ENCODE results near the gene PSMB11. TPM values are rescaled to one million over a fixed set of nuclear protein-coding genes. Genes with fewer than 3 reads are reported as not detected.
A peak's percentile ranks its signal among the peaks of the same experiment; 100 is the strongest.

Gene PSMB11
- total and polyA plus RNA-seq, 5 donors from 2014 or later: not detected

DNA sequence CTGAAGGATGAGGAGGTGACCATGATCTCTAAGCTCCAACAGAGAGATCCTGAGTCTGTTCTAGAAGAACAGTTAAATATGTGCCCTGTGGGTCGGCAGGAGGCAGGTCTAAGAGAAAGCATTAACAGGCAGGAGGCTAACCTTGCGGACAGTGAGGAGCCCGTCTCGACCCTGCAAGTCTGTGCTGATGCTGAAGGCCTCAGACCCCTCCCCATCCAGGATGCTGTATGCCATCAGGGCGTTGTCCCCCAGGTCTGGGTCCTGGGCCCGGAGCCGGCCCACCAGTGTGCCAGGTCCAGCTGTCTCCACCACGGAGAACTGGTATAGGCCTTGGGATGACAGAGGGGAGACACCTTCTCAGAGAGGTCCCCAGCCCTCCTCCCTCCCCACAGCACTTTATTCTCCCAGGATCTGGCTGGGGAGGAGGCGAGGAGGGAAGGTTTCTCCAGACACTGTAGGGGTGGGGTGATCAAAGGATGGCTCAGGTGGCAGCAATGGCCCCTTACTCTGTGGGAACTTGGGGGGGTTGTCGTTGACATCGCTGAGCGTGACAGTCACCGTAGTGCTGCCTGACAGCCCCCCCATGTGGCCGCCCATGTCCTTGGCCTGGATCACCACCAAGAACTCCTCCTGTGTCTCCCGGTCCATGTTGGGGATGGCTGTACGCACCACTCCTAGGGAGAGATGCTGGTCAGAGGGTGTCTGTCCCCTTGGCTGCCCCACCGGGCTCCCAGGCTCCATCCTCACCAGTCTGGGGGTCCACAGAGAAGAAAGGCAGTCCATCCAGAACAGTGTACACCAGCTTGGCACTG, 12.2 kb downstream of the PSMB11 start:
- Histone ChIP-seq H3K4me1 (ENCODE audit: control insufficient read depth, insufficient read depth, low read length, poor library complexity, severe bottlenecking) (peaks cover 22% of the 10 kb centered on the region), H3K4me3 (ENCODE audit: low read depth, low read length) (no peak overlapping the region), H3K27ac (ENCODE audit: insufficient read depth, low read length, poor library complexity, severe bottlenecking) (no peak overlapping the region), H3K36me3 (ENCODE audit: control insufficient read depth, insufficient read depth, low read length) (peaks cover 7% of the 10 kb centered on the region), H3K9me3 (ENCODE audit: control insufficient read depth in 2 of 2, low read length in 2 of 2) (no peaks in the 10 kb centered on the region), H3K27me3 (ENCODE audit: control insufficient read depth, insufficient read depth, low read length) (no peaks in the 10 kb centered on the region)
- no peaks in the 10 kb centered on the region for H3K36me3 Mint-ChIP-seq
- H3K27ac Mint-ChIP-seq: no peak overlapping the region
- no peak for ATAC-seq (ENCODE audit: low read depth in 2 of 2)
- DNase-seq: no peak
- no peaks in the 10 kb centered on the region for H3K27me3 Mint-ChIP-seq
- no peaks in the 10 kb centered on the region for H3K9me3 Mint-ChIP-seq
- peak overlapping the region in 2 of 4 donors; percentile 33 to 91 for H3K4me3 Mint-ChIP-seq
- peaks cover 0 to 21% (median 15%) of the 10 kb centered on the region in 4 donors for H3K4me1 Mint-ChIP-seq

DNA sequence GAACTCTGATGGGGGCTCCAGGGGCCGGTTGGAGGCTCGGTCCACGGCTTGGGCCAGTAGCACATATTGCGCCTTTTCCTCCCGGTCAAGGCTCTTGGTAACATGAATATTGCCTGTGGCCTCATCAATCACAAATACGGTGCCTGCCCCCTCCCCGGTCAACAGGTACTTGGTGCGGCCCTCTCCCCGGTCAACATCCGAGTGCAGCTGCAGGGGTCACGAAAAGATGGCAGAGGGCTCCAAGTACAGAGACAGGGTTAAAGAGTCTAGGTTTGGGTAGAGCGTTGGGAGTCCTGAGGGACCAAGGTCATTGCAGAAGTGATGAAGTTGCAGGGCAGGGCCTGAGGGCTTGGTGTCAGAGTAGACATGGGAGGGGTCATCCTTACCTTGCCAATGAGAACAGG, 13.1 kb downstream of the PSMB11 start:
- H3K4me1 ChIP-seq (ENCODE audit: control insufficient read depth, insufficient read depth, low read length, poor library complexity, severe bottlenecking): peaks cover 22% of the 10 kb centered on the region
- no peak overlapping the region for H3K4me3 ChIP-seq (ENCODE audit: low read depth, low read length)
- Mint-ChIP-seq H3K36me3 (no peaks in the 10 kb centered on the region), H3K4me1 (peaks cover 0 to 21% (median 15%) of the 10 kb centered on the region in 4 donors), H3K4me3 (peak overlapping the region in 2 of 4 donors; percentile 33 to 91), H3K9me3 (no peaks in the 10 kb centered on the region), H3K27ac (no peak overlapping the region), H3K27me3 (no peaks in the 10 kb centered on the region)
- DNase-seq (no peak), ATAC-seq (ENCODE audit: low read depth in 2 of 2) (no peak)
- H3K27ac ChIP-seq (ENCODE audit: insufficient read depth, low read length, poor library complexity, severe bottlenecking): no peak overlapping the region
- peaks cover 14% of the 10 kb centered on the region for H3K36me3 ChIP-seq (ENCODE audit: control insufficient read depth, insufficient read depth, low read length)
- no peaks in the 10 kb centered on the region for H3K9me3 ChIP-seq (ENCODE audit: control insufficient read depth in 2 of 2, low read length in 2 of 2)
- H3K27me3 ChIP-seq (ENCODE audit: control insufficient read depth, insufficient read depth, low read length): no peaks in the 10 kb centered on the region

DNA sequence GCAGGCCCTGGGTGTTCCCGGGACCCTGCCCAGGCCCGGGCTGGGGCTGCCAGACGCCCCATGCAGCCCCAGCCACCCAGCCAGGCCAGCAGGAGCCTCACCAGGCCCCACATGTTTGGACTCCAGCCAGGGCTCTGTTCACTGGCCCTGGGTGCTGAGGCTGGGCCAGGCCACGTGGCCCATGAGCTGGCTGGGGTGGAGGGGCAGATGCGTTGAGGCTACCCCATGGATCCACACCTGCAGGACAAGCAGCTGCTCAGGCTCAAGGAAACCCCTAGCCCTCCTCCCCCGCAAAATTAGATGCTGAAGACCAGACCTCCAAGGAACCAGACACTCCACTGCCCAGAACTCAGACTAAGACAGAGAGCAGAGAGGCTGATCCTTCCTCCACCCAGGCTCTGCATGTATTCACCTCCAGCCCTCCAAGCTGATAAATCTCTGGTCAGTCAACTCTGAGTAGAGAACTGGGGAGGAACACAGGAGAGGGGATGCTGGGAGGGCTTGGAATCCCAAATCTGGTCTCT, 13.7 kb downstream of the PSMB11 start:
- H3K27me3 Mint-ChIP-seq: no peaks in the 10 kb centered on the region
- no peaks in the 10 kb centered on the region for H3K9me3 Mint-ChIP-seq
- ATAC-seq (ENCODE audit: low read depth in 2 of 2) (no peak), DNase-seq (no peak)
- peaks cover 20% of the 10 kb centered on the region for H3K36me3 ChIP-seq (ENCODE audit: control insufficient read depth, insufficient read depth, low read length)
- H3K4me1 ChIP-seq (ENCODE audit: control insufficient read depth, insufficient read depth, low read length, poor library complexity, severe bottlenecking): peaks cover 22% of the 10 kb centered on the region
- H3K27me3 ChIP-seq (ENCODE audit: control insufficient read depth, insufficient read depth, low read length): no peaks in the 10 kb centered on the region
- H3K9me3 ChIP-seq (ENCODE audit: control insufficient read depth in 2 of 2, low read length in 2 of 2): no peaks in the 10 kb centered on the region
- peak overlapping the region in 3 of 4 donors; percentile 11 to 91 (median 87) for H3K4me3 Mint-ChIP-seq
- H3K36me3 Mint-ChIP-seq: peaks cover 1% of the 10 kb centered on the region
- H3K27ac Mint-ChIP-seq: peak overlapping the region in 2 of 3 donors; percentile 84 to 87
- H3K27ac ChIP-seq (ENCODE audit: insufficient read depth, low read length, poor library complexity, severe bottlenecking): no peak overlapping the region
- no peak overlapping the region for H3K4me3 ChIP-seq (ENCODE audit: low read depth, low read length)
- peaks cover 0 to 21% (median 15%) of the 10 kb centered on the region in 4 donors for H3K4me1 Mint-ChIP-seq

DNA sequence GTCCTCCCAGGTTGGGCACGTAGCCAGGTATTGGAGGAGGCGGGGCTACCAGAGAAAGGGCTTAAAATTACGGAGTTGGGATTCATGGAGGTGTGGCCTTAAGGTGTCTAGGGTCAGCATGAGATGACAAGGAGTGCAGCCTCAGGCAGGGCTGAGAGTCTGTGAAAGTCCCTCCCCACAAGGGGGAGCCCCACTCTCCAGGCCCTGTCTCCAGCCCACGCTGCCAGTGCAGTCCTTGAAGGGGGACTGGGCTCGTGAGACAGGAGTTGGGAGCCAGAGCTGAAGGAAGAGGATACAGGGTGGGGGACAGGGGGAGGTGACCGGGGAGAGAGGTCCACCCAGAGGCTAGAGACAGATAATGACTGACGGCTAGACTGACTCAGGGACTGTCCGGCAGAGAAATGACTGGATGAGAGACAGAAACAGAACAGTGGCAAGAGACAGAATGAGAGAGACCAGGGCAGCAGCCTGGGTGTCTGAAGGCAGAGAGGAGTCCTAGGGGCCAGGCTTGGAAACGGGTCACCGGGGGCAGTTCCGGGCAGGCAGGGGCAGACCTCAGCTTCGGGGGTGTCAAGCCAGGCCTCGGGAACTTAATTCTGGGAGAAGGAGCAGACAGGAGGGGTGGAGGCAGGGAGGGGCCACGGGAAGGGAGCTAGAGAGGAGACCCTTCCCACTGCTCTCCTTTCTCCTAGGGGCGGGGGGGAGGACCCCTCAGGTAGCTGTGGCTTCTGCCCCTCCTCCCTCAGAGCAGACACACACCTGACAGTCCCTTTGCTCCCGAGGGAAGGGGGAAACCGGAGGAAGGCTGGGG, 14.3 kb downstream of the PSMB11 start:
- Histone ChIP-seq H3K36me3 (ENCODE audit: control insufficient read depth, insufficient read depth, low read length) (peaks cover 26% of the 10 kb centered on the region), H3K27me3 (ENCODE audit: control insufficient read depth, insufficient read depth, low read length) (no peaks in the 10 kb centered on the region), H3K27ac (ENCODE audit: insufficient read depth, low read length, poor library complexity, severe bottlenecking) (no peak overlapping the region), H3K4me1 (ENCODE audit: control insufficient read depth, insufficient read depth, low read length, poor library complexity, severe bottlenecking) (peaks cover 22% of the 10 kb centered on the region), H3K9me3 (ENCODE audit: control insufficient read depth in 2 of 2, low read length in 2 of 2) (no peaks in the 10 kb centered on the region), H3K4me3 (ENCODE audit: low read depth, low read length) (peak overlapping the region; percentile 51)
- peak overlapping the region; percentile 78 to 87 (median 84) for H3K27ac Mint-ChIP-seq
- H3K27me3 Mint-ChIP-seq: no peaks in the 10 kb centered on the region
- H3K9me3 Mint-ChIP-seq: no peaks in the 10 kb centered on the region
- H3K4me1 Mint-ChIP-seq: peaks cover 0 to 21% (median 15%) of the 10 kb centered on the region in 4 donors
- peaks cover 5% of the 10 kb centered on the region for H3K36me3 Mint-ChIP-seq
- peak; percentile 59 to 75 (median 68) for DNase-seq
- ATAC-seq (ENCODE audit: low read depth in 2 of 2): peak; percentile 72 to 75
- peak overlapping the region; percentile 87 to 93 (median 91) for H3K4me3 Mint-ChIP-seq

DNA sequence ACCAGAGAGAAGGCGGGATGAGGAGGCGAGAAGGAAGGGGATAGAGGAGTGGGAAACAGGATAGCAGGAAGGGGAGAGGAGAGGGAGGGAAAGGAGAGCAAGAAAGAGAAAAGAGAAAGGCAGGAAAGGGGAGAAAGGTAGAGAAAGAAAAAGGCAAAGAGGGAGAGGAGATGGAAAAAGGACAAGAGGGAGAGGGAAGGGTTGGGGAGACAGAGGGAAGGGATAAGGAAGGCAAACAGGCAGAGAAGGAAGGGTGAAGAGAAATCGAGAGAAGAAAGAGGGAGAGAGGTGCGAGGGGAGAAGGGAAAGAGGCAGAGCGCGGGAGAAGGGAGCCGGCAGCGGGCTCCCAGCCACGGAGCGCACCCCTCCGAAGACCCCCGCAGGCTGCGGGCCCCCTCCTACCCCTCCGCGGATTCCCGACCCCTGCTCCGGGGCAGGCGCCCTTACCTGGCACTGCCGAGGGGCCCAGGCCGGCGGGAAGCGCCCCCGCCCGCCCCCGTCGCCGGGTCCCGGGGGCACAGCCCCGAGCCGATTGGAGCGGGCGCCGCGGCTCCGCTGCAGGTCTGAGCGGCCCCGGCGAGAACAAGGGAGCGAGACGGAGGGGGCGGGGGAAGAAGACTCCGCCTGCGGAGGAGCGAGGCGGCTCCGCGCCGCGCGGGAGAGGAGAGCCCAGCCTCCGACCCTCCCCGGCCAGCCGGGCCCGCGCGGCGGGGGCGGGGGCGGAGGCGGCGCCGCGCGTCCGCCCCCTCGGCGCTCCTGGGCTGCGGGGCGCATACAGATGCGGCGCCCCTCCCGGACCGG, 15.1 kb downstream of the PSMB11 start, which contains the start of gene CDH24:
CDH24 (minus strand) TSS at position 565 of the 801 bp plus-strand sequence. CDS start 1,787 bp downstream, outside the sequence.
- peaks cover 6% of the 10 kb centered on the region for H3K36me3 Mint-ChIP-seq
- Histone ChIP-seq H3K4me1 (ENCODE audit: control insufficient read depth, insufficient read depth, low read length, poor library complexity, severe bottlenecking) (peaks cover 22% of the 10 kb centered on the region), H3K27ac (ENCODE audit: insufficient read depth, low read length, poor library complexity, severe bottlenecking) (no peak within 1 kb of the TSS), H3K9me3 (ENCODE audit: control insufficient read depth in 2 of 2, low read length in 2 of 2) (no peaks in the 10 kb centered on the region), H3K36me3 (ENCODE audit: control insufficient read depth, insufficient read depth, low read length) (peaks cover 30% of the 10 kb centered on the region), H3K27me3 (ENCODE audit: control insufficient read depth, insufficient read depth, low read length) (no peaks in the 10 kb centered on the region), H3K4me3 (ENCODE audit: low read depth, low read length) (peak within 1 kb of the TSS; percentile 51)
- no peaks in the 10 kb centered on the region for H3K9me3 Mint-ChIP-seq
- no peaks in the 10 kb centered on the region for H3K27me3 Mint-ChIP-seq
- peak within 1 kb of the TSS; percentile 89 to 96 (median 92) for H3K4me3 Mint-ChIP-seq
- DNase-seq (peak; percentile 54 to 75 (median 67)), ATAC-seq (ENCODE audit: low read depth in 2 of 2) (peak; percentile 58 to 63)
- peak within 1 kb of the TSS; percentile 78 to 87 (median 84) for H3K27ac Mint-ChIP-seq
- H3K4me1 Mint-ChIP-seq: peaks cover 0 to 21% (median 15%) of the 10 kb centered on the region in 4 donors

DNA sequence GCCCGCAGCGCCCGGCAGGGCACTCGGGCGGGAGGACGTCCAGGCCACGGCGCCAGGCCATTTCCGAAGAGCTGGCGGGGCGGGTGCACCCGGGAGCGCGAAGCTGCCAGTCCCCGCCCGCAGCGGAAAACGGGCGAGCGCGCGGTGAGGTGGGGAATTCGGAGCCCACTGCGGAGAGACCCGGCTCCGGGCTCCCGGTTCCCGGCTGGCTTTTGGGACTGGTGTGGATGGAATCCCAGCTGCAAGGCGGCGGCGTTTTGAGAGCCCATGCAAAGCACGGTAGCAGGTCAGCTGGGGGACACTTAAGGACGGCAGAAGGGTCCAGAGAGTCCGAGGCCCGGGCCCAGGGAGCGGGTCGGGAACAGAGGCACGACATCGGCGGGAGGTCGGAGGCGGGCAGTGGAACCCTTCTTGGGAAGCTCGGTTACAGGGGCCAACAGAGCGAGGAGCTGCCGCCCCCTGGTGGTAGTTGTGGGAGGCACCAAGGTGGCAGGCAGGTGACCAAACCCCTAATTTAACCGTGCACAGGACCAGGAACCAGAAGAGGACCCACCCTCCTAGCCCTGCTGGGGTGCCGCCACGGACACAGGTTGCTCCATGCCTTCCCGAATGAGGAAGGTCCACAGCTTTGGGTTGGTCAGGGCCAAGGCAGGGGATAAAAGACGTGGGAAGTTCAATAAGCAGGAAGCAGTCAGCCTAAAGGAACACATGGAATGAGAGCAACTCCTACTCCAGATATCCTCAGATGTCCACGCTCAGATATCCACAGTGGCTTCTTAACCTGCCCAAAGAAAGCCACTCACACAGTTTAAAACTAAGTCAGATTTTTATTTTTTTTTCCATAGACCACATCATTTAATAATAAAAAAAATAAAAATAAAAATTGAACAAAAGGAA, 16.0 kb downstream of the PSMB11 start:
- Histone ChIP-seq H3K27ac (ENCODE audit: insufficient read depth, low read length, poor library complexity, severe bottlenecking) (no peak overlapping the region), H3K4me3 (ENCODE audit: low read depth, low read length) (peak overlapping the region; percentile 26), H3K27me3 (ENCODE audit: control insufficient read depth, insufficient read depth, low read length) (no peaks in the 10 kb centered on the region), H3K36me3 (ENCODE audit: control insufficient read depth, insufficient read depth, low read length) (peaks cover 38% of the 10 kb centered on the region), H3K9me3 (ENCODE audit: control insufficient read depth in 2 of 2, low read length in 2 of 2) (no peaks in the 10 kb centered on the region), H3K4me1 (ENCODE audit: control insufficient read depth, insufficient read depth, low read length, poor library complexity, severe bottlenecking) (peaks cover 22% of the 10 kb centered on the region)
- peaks cover 14% of the 10 kb centered on the region for H3K36me3 Mint-ChIP-seq
- no peaks in the 10 kb centered on the region for H3K9me3 Mint-ChIP-seq
- peak; percentile 71 to 74 for ATAC-seq (ENCODE audit: low read depth in 2 of 2)
- peak; percentile 77 to 86 (median 84) for DNase-seq
- peak overlapping the region in 2 of 3 donors; percentile 32 to 84 for H3K27ac Mint-ChIP-seq
- H3K4me3 Mint-ChIP-seq: peak overlapping the region; percentile 72 to 96 (median 90)
- peaks cover 0 to 19% (median 15%) of the 10 kb centered on the region in 4 donors for H3K4me1 Mint-ChIP-seq
- H3K27me3 Mint-ChIP-seq: no peaks in the 10 kb centered on the region
